KMS-11 (cell line): ENCODE measurements around the gene PLET1.
A peak's percentile ranks its signal among the peaks of the same experiment; 100 is the strongest.

Source experiments
- H2AFZ ChIP-seq: fragments of 200-600 bp; sonication (generic); 2 replicates; pipeline ENCODE4 v1.6.1; 2016; ENCODE audit warnings: antibody characterized with exemption, mixed run types, low read depth
- H3K27ac ChIP-seq: fragments of 200-600 bp; sonication (generic); 2 replicates; pipeline ENCODE4 v1.6.1; 2016; ENCODE audit warnings: mild to moderate bottlenecking, mixed run types
- H3K27me3 ChIP-seq: fragments of 200-600 bp; sonication (generic); 2 replicates; pipeline ENCODE4 v1.6.1; 2017; ENCODE audit warnings: mild to moderate bottlenecking, low read depth, mixed run types, moderate library complexity; ENCODE audit not compliant: insufficient read depth
- H3K36me3 ChIP-seq: fragments of 200-600 bp; sonication (generic); 2 replicates; pipeline ENCODE4 v1.6.1; 2017; ENCODE audit warnings: mild to moderate bottlenecking, mixed run types; ENCODE audit not compliant: insufficient read depth
- H3K4me1 ChIP-seq: fragments of 200-600 bp; sonication (generic); 2 replicates; pipeline ENCODE4 v1.6.1; 2016; ENCODE audit warnings: mild to moderate bottlenecking, low read depth, mixed run types; ENCODE audit not compliant: poor library complexity, severe bottlenecking
- H3K4me2 ChIP-seq: fragments of 200-600 bp; sonication (generic); 2 replicates; pipeline ENCODE4 v1.7.0; 2016; ENCODE audit warnings: mild to moderate bottlenecking, mixed run types
- H3K4me3 ChIP-seq: fragments of 200-600 bp; sonication (generic); IDR thresholded peaks from 2 replicates; pipeline ENCODE4 v1.6.1; 2017; ENCODE audit warnings: low read depth, low read length, mixed read lengths; ENCODE audit not compliant: insufficient read depth
- H3K79me2 ChIP-seq: fragments of 200-600 bp; sonication (generic); 2 replicates; pipeline ENCODE4 v1.6.1; 2016; ENCODE audit warnings: low read depth, mixed run types; ENCODE audit not compliant: insufficient read depth
- H3K9ac ChIP-seq: fragments of 200-600 bp; sonication (generic); 2 replicates; pipeline ENCODE4 v1.6.1; 2016; ENCODE audit warnings: mild to moderate bottlenecking, mixed run types
- H4K20me1 ChIP-seq: fragments of 200-600 bp; sonication (generic); 2 replicates; pipeline ENCODE4 v1.6.1; 2016; ENCODE audit warnings: mild to moderate bottlenecking, mixed run types; ENCODE audit not compliant: insufficient read depth
- CTCF ChIP-seq: fragments of 200-600 bp; sonication (generic); conservative IDR thresholded peaks from 2 replicates; pipeline ENCODE4 v1.6.1; 2017; ENCODE audit warnings: low read depth, mild to moderate bottlenecking, antibody characterized with exemption, low read length, moderate library complexity, mixed read lengths

Gene PLET1

GRCh38 chr11:112290493-112290850, 29.8 kb upstream of the PLET1 start:
- Histone ChIP-seq H2AFZ (peak overlapping the region; percentile 98; the same call in 1 of the 2 replicates), H4K20me1 (no peaks in the 10 kb centered on the region), H3K27ac (no peak overlapping the region), H3K4me2 (peak overlapping the region; percentile 76; the same call in 1 of the 2 replicates), H3K4me3 (no peak overlapping the region), H3K4me1 (peaks cover 5% of the 10 kb centered on the region), H3K36me3 (no peaks in the 10 kb centered on the region), H3K9ac (no peak overlapping the region), H3K27me3 (no peaks in the 10 kb centered on the region), H3K79me2 (no peaks in the 10 kb centered on the region)
- no peak for TF ChIP-seq CTCF

- peaks cover 5% of the 10 kb centered on the region for H3K4me1 ChIP-seq
- peak; percentile 49 for TF ChIP-seq CTCF
- peak overlapping the region; percentile 76 for H3K4me2 ChIP-seq
- H3K79me2 ChIP-seq, result no peaks in the 10 kb centered on the region
- H3K9ac ChIP-seq, result peak overlapping the region; percentile 37; the same call in 1 of the 2 replicates
- no peak overlapping the region for H3K27ac ChIP-seq
- no peaks in the 10 kb centered on the region for H3K36me3 ChIP-seq
- H4K20me1 ChIP-seq, result no peaks in the 10 kb centered on the region
- H2AFZ ChIP-seq, result peak overlapping the region; percentile 98; the same call in 1 of the 2 replicates
- H3K27me3 ChIP-seq, result no peaks in the 10 kb centered on the region
- H3K4me3 ChIP-seq, result no peak overlapping the region
Measured at GRCh38 chr11:112289588-112290492, 29.2 kb upstream of the PLET1 start.

- Histone ChIP-seq H3K4me2 (no peak overlapping the region), H4K20me1 (no peaks in the 10 kb centered on the region), H3K79me2 (no peaks in the 10 kb centered on the region), H3K27me3 (no peaks in the 10 kb centered on the region), H3K4me1 (peaks cover 5% of the 10 kb centered on the region), H3K36me3 (no peaks in the 10 kb centered on the region), H2AFZ (no peak overlapping the region), H3K9ac (no peak overlapping the region), H3K27ac (no peak overlapping the region), H3K4me3 (no peak overlapping the region)
- TF ChIP-seq CTCF, result no peak
Measured at GRCh38 chr11:112288021-112288420, 27.4 kb upstream of the PLET1 start.

GRCh38 chr11:112285841-112286311, 25.2 kb upstream of the PLET1 start:
- H2AFZ ChIP-seq, result no peak overlapping the region
- peaks cover 5% of the 10 kb centered on the region for H3K4me1 ChIP-seq
- TF ChIP-seq CTCF, result no peak
- no peak overlapping the region for H3K9ac ChIP-seq
- no peaks in the 10 kb centered on the region for H3K27me3 ChIP-seq
- H3K36me3 ChIP-seq, result no peaks in the 10 kb centered on the region
- no peaks in the 10 kb centered on the region for H4K20me1 ChIP-seq
- no peak overlapping the region for H3K4me3 ChIP-seq
- no peak overlapping the region for H3K4me2 ChIP-seq
- H3K79me2 ChIP-seq, result no peaks in the 10 kb centered on the region
- no peak overlapping the region for H3K27ac ChIP-seq
